Measurements from ENCODE around the gene MFAP5. TPM values are rescaled to one million over a fixed set of nuclear protein-coding genes. Genes with fewer than 3 reads are reported as not detected.
A peak's percentile ranks its signal among the peaks of the same experiment; 100 is the strongest.

MFAP5 gene, protein sequence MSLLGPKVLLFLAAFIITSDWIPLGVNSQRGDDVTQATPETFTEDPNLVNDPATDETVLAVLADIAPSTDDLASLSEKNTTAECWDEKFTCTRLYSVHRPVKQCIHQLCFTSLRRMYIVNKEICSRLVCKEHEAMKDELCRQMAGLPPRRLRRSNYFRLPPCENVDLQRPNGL
- polyA plus RNA-seq (ENCODE audit: insufficient read length in 3 of 3): 1 to 10 TPM in 2 of 3 donors, under 1 TPM in 1; 0.10 to 2.3 (median 1.0) TPM
- long read RNA-seq, donor 1, partial matches to known transcripts: 8 of 13 reads
- long read RNA-seq, donor 1, other reads (novel, unspliced or antisense): 0 of 13 reads
- long read RNA-seq, donor 2, partial matches to known transcripts: 0 of 5 reads
- long read RNA-seq, donor 2, other reads (novel, unspliced or antisense): 0 of 5 reads
- long read RNA-seq, donor 3, partial matches to known transcripts: 0 of 6 reads
- long read RNA-seq, donor 3, other reads (novel, unspliced or antisense): 0 of 6 reads
- long read RNA-seq, donor 4, partial matches to known transcripts: 0 of 1 reads
- long read RNA-seq, donor 4, other reads (novel, unspliced or antisense): 0 of 1 reads
- long read RNA-seq, donor 5: 0 reads
- long read RNA-seq, donor 6: 0 reads
- long read RNA-seq, donor 7, transcript MFAP5-201 (10 exons, 2,845 nt): major isoform, 7 of 13 reads
- long read RNA-seq, donor 7, partial matches to known transcripts: 5 of 13 reads
- long read RNA-seq, donor 7, other reads (novel, unspliced or antisense): 0 of 13 reads
- long read RNA-seq, donor 8, transcript MFAP5-201 (10 exons, 2,845 nt): major isoform, 48 of 146 reads
- long read RNA-seq, donor 8, transcript MFAP5-202 (9 exons, 1,195 nt): minor isoform, 14 of 146 reads
- long read RNA-seq, donor 8, partial matches to known transcripts: 80 of 146 reads
- long read RNA-seq, donor 8, other reads (novel, unspliced or antisense): 0 of 146 reads
- long read RNA-seq, donor 9: 0 reads
- long read RNA-seq, donor 10, partial matches to known transcripts: 0 of 1 reads
- long read RNA-seq, donor 10, other reads (novel, unspliced or antisense): 0 of 1 reads
- long read RNA-seq, donor 11: 0 reads
- long read RNA-seq, donor 12, partial matches to known transcripts: 78 of 78 reads
- long read RNA-seq, donor 12, other reads (novel, unspliced or antisense): 0 of 78 reads
- long read RNA-seq, donor 13, partial matches to known transcripts: 0 of 1 reads
- long read RNA-seq, donor 13, other reads (novel, unspliced or antisense): 0 of 1 reads
- long read RNA-seq, donor 14: 0 reads
- long read RNA-seq, donor 15, transcript MFAP5-201 (10 exons, 2,845 nt): major isoform, 5 of 6 reads
- long read RNA-seq, donor 15, partial matches to known transcripts: 0 of 6 reads
- long read RNA-seq, donor 15, other reads (novel, unspliced or antisense): 0 of 6 reads
- long read RNA-seq, donor 16, partial matches to known transcripts: 0 of 1 reads
- long read RNA-seq, donor 16, other reads (novel, unspliced or antisense): 0 of 1 reads

DNA sequence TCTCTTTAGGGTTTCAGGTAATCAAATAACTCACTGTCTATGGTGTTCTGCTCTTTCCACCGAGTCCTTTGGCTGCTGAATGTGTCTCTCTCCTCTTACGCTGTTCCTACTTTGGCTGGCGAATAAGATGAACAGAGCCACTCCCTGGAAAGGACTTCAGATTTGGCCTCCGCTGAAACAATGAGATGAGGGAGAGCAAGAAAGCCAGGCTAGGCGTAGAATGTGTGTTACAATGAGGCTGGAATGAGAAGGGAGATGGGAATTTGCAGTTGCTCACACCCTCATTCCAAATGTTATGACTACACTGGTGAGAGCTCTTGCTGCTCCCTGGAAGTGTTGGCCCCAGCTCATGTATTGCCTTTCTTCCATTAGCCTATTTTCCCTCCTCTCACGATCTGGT, at the start of gene MFAP5:
Gene MFAP5, minus strand, starts transcription at position 234 of the 400 bp plus-strand sequence. CDS start 722 bp downstream, outside the sequence.
- DNase-seq: no peak

DNA sequence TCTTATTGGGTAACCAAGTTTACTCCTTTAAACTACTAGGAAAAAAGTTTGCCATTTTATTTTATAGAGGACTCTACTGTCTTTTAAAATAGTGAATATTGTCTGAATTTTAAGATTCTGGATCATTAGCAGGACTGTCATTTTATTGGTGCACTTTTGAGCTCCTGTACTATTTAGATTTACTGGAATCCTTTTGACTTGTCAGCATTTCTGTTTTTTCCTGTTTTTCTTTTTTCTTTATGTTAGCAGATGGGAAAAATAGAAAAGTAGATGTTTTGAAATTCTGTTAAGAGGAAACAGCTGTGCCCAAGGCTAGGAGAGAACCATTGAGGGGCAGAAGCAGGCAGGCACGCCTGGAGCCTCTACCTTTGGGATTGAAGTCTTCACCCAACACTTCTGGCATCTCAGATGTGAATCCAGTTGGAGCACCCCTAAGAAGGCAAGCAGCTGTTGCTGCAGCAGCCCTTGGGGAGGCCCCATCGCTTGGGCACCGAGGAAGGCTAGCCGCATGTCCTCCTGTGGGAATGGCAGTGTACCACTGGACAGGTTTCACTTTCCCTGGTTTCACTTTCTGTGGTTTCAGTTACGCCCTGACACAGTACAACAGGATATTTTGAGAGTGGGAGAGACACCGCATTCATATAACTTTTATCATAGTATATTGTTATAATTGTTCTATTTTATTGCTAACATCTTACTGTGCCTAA, 46.7 kb upstream of the MFAP5 start:
- DNase-seq: no peak

DNA sequence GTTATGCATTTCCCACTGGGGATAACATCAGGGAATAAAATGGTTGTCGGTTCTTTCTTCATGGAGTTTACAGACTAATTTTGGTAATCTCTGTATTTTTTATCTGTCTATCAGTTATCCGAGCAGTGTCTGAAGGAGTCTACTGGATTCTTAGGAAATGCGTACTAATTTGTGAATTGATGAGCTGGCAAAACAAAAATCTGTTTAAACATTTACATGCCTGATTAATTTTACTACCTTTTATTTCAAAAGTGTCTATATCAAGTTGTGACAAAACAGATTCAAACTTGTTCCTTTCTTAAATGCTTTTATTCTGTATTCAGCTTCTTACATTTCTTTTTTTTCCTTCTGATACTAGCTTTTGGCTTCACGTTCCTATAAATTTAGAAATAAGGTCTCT, 39.5 kb upstream of the MFAP5 start:
- no peak for DNase-seq

DNA sequence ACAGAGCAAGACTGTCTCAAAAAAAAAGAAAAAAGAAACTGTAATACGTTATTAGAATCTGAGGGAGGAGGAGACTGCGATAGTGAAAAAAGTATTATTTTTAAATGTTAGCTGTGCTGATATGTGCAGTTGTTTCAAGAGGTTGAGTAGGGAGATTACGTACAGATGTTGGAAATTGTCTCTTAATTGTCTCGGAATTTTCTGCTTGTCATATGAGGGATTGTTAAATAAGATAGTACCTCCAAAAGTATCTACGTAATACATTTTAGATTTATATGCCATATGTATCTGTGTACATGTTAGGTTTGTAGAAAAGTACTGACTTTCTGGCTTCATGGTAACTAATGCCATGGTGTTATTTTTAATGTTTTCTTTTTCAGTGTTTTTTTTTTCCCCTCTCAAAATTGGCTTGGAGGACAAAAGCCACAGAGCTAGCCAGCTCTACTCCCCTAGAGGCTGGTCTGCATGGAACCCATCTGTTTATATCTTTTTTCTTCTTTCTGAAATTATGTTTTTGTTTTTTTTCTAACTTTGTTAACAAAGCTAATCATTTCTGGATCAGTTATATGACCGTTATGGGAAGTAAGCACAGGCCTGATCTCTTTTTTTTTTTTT, 38.5 kb upstream of the MFAP5 start:
- DNase-seq: no peak

DNA sequence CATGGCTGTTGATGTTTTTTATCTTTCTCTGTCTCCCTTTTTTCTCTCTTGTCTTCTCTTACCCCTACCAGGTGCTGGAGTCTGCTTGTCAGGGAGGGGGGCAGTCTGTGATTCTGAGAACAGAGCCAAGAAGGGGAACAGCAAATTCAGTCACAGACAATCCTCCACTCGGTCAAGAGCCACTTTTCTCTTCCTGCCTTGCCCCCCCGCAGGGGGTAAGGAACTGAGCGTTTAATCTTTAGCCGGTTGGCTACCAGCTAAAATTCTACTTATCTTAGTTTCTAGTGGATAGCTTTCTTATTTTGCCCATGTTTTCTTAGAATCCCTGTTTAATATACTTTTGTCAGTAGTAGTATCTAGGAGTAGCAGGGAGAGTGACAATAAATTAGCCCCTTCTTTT, 37.1 kb upstream of the MFAP5 start:
- DNase-seq: no peak

DNA sequence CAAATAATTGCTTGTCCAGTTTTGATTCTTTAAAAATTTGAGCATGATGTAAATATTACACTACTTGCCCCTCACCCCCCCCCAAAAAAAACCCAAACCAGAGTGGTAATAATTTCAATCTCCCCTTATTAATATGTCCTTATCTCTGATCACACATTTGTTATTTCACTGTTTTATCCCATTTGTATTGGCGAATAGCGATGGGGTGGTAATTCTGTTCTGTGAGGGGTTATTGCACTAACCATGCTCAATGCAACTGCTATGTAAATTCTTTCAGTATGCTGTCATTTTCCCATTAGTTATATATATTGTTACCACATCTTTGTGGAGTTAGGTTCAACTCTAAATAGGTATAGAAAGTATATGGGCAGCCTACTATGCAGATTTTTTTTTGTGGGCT, 36.3 kb upstream of the MFAP5 start:
- no peak for DNase-seq

DNA sequence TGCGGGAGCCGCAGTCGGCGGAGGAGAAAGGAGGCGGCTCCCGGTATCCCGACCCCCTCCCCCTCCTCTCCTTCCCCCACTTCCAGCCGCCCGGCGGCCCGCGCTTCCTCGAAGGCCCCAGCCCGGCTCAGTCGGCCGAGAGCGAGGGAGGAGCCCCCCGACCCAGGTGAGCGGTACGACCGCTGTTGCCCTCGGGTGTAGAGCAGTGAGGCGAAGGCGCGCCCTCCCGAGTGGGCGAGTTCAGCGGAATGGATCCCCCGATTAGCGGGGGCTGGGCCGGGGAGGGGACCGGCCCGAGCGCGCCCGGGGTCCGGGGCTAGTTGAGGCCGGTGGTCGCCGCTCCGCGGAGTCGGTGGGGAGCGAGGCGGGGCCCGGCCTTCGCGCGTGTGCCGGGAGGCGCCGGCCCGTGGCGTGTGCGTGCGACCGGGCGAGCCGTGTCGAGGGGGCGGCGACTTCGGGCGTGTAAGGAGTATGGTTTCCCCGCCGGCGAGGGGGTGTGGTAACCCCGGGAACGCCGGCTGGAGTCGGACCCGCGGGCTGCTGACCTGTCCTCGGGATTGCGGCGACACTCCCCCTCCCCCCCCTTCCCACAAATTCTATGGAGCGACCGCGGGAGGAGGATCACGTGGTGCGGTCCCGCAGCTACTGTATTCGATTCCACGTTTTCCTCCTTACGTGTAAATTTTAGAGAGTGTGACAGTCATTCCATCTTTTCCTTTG, 35.7 kb upstream of the MFAP5 start:
- peak; percentile 54 for DNase-seq

DNA sequence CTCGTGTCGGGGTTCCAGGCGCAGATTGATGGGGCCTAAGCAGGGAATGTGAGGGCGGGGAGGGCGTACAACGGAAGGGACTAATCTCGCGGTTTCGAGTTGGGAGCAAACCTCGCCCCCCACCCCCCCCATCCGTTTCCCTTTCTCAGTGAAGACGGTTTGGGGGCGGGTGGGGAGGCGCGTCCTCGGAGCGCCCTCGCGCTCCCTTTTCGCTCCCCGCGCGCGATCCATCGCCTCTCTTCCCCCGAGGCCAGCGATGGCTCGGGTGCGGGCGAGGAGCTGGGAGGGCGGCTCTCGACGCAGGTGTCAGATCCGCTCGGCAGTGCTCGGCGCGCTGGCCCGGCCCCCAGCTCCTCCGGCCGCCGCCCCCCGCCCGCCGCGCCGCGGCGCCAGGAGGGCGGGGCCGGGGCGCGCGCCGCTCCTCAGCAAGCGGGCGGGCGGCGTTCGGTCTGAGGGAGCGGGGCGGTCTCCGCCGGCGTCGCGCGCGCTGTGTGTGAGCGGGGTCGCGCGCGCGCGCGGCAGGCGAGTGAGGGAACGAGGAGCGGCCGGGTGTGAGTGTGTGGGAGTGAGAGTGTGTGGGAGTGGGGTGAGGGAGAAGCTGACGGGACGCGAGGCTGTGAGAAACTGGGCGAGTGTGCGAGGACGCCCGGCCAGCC, 35.0 kb upstream of the MFAP5 start, which contains the start of gene RIMKLB:
Gene RIMKLB, plus strand, starts transcription at position 516 of the 656 bp plus-strand sequence. CDS start 15,876 bp downstream, outside the sequence.
- DNase-seq: peak; percentile 90

DNA sequence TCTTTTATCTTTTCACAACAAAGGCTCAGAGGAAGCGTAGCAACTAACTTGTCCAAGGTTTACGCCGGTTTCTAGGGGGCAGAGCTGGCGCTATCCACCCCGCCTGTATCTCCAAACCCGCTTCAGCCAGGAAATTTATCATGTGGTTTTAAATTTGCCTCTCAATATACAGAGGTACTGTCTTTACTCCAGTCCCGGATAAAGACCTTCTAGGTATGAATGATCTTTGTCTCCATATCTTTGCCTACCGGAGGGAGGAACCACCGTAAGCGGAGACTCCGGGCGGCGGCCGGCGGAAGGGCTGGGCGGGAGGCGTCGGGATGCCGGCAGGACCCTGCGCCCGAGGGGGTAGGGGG, 34.5 kb upstream of the MFAP5 start:
- DNase-seq: peak; percentile 58

DNA sequence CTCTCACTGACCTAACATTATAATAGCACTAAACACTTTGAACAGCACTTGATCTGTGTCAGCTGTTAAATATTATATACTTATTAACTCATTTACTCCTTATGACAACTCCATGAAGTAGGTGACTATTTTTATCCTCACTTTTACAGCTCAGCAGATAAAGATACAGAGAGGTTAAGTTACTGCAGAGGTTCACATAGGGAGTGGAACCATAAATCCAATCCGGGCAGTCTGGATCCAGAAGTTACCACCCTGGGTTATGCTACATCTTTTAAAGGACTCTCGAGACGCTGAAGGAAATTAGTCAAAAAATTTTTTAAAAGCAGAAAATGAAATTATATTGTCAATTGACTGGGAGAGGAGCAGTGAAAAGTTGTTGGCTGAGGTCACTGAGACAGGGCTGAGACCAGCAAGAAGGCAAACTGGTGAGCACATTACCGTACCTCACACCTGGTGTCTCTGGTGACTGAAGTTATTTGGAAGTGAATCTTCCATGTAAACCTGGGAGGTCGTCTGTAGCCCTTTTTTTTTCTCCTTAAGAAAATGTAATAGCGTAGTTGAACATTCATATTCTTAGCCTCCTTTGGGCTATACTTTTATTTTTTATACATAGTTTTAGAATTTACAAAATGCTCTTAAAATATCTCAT, 33.9 kb upstream of the MFAP5 start:
- no peak for DNase-seq

DNA sequence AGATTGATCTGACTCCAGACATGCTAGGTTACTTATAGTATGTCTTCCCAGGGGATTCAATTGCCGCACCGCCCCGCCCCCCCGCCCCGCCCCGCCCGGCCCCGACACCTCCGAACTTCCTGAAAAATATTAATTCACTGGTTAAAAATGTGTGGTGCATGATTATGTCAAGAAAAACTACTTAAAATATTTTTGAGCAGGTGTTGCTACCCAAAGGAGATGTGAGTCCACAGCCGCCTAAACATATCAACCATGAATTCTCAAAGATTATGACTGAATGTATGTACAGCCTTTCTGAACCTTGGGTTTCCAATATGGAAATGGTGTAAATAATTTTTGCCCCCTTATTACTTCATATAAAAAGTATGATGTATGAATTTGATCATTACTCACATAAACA, 32.5 kb upstream of the MFAP5 start:
- no peak for DNase-seq

DNA sequence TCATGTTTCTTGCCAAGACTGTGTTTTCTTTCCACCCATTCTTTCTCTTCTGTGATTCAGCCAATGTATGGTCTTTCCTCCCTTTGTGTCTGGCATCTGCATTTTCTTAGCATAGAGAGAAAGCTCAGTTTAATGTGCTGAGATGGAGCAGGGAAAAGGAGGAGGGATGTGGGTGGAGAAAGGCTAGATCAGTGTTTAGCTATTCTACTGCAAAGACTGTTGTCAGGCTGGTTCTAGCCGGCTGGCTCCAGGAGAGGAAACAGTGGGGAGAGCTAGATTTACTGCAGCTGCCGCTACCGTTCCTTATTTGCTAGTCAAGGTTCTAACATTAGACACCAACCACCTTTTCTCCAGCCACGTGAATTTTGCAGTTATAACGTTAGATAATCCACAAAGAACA, 29.9 kb upstream of the MFAP5 start:
- DNase-seq: peak; percentile 87

DNA sequence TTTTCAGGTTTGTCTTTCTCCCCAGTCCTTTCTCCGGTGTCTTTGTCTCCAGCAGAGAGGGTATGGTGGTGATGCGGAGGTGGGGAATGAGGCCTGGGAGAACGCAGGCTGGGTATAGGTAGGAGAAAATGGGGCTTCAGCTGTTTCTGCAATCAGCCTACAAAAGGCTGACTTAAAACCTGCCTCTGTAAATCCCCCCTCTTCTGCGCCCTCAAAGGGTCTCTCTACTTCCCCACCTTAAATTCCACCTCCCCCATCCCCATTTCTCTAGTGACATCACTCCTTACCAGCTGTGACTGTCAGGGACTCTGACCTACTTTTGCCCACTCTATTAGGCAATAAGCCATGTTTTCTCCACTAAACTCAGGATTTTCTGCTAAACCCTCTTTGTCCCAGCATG, 27.1 kb upstream of the MFAP5 start:
- no peak for DNase-seq

DNA sequence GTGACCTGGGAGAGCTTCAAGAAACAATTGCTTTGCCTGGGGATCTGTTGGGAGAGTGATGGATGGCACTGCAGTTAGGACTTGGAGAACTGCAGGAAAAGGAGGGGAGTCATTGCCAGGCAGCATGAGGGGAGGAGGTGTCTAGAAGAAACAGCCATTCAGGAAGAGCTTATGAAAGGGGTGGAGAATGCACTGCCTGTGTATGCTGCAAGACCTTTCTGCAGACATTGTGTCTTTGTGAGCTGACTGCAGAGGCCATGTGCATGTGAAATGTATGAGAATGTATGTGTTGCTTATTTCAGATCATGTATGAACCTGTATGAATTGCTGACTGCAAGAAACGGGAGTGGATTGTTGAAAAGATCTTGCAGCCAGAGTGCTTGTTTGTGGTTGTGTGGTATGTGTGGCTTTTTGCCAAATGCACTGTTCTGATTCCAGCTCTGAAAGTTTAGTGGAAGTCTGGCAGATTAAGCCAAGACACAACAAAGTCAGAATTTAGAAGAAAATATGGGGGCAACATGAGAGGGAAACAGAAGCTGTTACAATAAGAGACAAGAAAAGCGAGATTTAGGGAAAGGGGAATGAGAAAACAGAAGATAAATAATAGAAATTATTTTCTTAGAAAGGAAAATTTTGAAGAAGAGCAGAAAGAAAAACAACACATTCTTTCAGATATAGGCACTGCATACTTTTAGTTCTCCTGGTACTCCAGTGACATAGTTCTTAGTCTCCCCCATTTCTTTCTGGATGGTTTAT, 25.4 kb upstream of the MFAP5 start:
- DNase-seq: peak; percentile 88

DNA sequence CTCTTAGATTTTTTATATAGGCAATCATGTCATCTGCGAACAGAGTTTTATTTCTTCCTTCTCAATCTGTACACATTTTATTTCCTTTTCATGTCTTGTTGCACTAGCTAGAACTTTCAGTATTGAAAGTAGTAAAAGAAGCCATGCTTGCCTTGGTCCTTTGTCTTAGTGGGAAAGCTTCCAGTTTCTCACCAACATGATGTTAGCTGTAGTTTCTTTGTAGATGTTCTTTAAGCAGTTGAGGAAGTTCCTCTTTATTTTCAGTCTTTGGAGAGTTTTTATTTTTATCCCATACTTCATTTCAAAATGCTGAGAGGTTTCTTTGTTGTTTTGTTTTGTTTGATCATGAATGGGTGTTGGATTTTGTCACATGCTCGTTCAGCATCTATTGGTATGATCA, 22.4 kb upstream of the MFAP5 start:
- DNase-seq: no peak

DNA sequence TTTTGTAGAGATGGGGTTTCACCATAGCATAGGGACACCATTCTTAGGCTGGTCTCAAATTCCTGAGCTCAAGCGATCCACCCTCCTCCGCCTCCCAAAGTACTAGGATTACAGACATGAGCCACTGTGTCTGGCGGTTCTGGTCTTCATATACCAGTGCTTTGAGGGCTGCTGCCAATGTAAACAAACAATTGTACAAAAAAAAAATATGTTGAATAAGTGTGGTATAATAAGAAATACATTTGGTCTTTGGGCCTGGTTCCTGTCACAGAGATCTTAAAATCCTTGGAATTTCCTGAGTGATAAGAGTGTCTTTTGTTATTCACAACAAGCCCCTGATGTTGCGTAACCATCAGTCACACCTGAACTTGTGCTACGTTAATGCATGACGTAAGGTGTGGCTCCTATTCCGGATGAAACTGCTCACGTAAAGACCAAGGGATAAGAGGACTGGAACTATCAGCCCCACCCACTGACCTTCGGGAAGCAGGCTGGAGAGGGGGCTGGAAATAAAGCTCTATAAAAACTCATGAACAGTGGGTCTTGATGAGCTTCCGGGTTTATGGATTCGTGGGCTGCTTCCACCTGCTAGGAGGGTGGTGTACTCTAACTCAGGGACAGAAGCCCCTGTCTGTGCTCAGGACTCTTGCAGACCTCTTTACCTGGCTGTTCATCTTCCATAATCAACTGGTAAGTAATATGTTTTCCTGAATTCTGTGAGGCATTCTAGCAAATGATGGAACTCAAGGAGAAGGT, 18.7 kb upstream of the MFAP5 start:
- no peak for DNase-seq

DNA sequence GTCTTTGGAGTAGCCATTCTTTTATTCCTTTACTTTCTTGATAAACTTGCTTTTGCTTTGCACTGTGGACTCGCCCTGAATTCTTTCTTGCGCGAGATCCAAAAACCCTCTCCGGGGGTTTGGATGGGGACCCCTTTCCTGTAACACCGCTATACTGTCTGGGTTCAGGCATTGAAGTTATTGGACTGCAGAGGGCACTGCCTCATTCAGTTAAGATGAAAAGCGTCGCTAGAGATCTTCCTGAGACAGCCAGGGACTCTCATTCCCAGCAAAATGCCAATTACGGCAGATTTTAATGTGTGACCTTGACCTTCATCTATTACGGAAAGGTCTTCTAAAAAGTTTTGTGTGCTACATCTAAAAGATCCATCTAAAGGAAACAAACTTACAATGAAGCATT, 17.9 kb upstream of the MFAP5 start:
- no peak for DNase-seq
